Tibial nerve (tissue), 4 donors: Measurements from ENCODE around the gene ZNF134.

Experiments used
- CTCF ChIP-seq, 5 experiments: fragments of 200-600 bp in 3 of 5; fragments of 450-650 bp in 2 of 5; sonication (generic) in 3 of 5; IDR thresholded peaks; one replicate each; pipeline ENCODE4 v1.5.1; 2016 to 2019; ENCODE audit warnings: antibody characterized with exemption in 5 of 5, mild to moderate bottlenecking in 3 of 5, moderate library complexity in 2 of 5
- EP300 ChIP-seq, 2 donors: sonication (generic); formaldehyde crosslinking; IDR thresholded peaks; one replicate each; pipeline ENCODE4 v1.6.1; 2017; ENCODE audit warnings: antibody characterized with exemption in 2 of 2, mild to moderate bottlenecking in 1 of 2
- POLR2A ChIP-seq, 2 donors: fragments of 450-650 bp; IDR thresholded peaks; one replicate each; pipeline ENCODE4 v1.6.1; 2017; ENCODE audit warnings: antibody characterized with exemption in 2 of 2, mild to moderate bottlenecking in 2 of 2, moderate library complexity in 2 of 2

GRCh38 chr19:57672466-57672865 is 58.4 kb downstream of the ZNF134 start:
- TF ChIP-seq CTCF (IDR thresholded peaks at IDR 0.05) (no peak), POLR2A (IDR thresholded peaks at IDR 0.05) (no peak), EP300 (IDR thresholded peaks at IDR 0.05) (no peak)
